Activated T-cell treated with anti-CD3 and anti-CD28 coated beads, Interleukin-2, amount 50 U/mL, for 24 hours (primary cell): ENCODE results near the gene PVR.
"Not testable (repeated sequence)": the region's sequence is repeated elsewhere in the genome, so short reads cannot be mapped to it uniquely, and the experiment has no call there.

Experiments
- DNase-seq: peaks from one replicate; pipeline ENCODE4 v3.0.0-alpha.2; 2020
- H3K27ac Mint-ChIP-seq: 2 replicates; pipeline ENCODE4 v1.8.0; 2020; ENCODE audit warnings: mild to moderate bottlenecking, mixed read lengths
- H3K27me3 Mint-ChIP-seq: 2 replicates; pipeline ENCODE4 v1.8.0; 2020; ENCODE audit warnings: mixed read lengths
- H3K36me3 Mint-ChIP-seq: 2 replicates; pipeline ENCODE4 v1.8.0; 2020; ENCODE audit warnings: low read depth, mixed read lengths
- H3K4me1 Mint-ChIP-seq: 2 replicates; pipeline ENCODE4 v1.8.0; 2020; ENCODE audit warnings: low read depth, mixed read lengths
- H3K4me3 Mint-ChIP-seq: 2 replicates; pipeline ENCODE4 v1.8.0; 2020; ENCODE audit warnings: mild to moderate bottlenecking, moderate library complexity, mixed read lengths
- H3K9me3 Mint-ChIP-seq: 2 replicates; pipeline ENCODE4 v1.8.0; 2020; ENCODE audit warnings: mixed read lengths

PVR gene

GRCh38 chr19:44643605-44644401 is at the start of gene PVR:
Gene PVR (plus strand): TSS chr19:44643910. CDS start chr19:44644097, 187 bp downstream.
- peak within 1 kb of the TSS; percentile 63 for H3K27ac Mint-ChIP-seq
- H3K36me3 Mint-ChIP-seq = peaks cover 2% of the 10 kb centered on the region
- DNase-seq = peak; percentile 67
- peaks cover 33% of the 10 kb centered on the region for H3K27me3 Mint-ChIP-seq
- H3K4me1 Mint-ChIP-seq = peaks cover 2% of the 10 kb centered on the region
- H3K9me3 Mint-ChIP-seq = no peaks in the 10 kb centered on the region
- peak within 1 kb of the TSS; percentile 85 for H3K4me3 Mint-ChIP-seq

DNA sequence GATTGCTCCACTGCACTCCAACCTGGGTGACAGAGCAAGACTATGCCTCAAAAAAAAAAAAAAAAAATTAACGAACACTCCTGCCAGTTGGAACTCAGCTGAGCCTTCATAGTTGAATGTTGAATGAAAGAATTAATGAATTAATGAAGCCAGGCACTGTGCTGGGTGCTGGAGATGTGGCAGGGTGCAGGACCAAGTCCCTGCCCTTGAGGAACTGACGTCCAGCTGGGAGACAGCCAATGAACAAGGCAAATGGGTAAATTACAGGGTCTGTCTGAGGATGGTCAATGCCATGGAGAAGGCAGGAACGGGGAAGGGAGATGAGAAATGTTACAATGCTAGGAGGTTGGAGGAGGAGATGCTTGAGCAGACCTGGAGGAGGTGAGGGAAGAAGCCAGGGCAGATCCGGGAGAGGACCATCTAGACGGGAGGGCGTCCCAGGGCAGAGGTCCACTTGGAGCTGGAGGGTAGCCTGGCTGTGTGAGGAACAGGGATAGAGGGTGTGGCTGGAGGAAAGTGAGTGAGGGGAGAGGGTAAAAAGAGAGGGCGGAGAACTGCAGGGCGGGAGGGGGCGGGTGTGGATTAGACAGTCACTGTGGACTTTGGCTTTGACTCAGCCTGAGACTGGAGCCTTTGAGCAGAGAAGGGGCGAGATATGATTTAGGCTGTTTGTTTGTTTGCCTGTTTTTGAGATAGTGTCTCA is 47.1 kb upstream of the PVR start:
- H3K27me3 Mint-ChIP-seq = peaks cover 28% of the 10 kb centered on the region
- no peaks in the 10 kb centered on the region for H3K36me3 Mint-ChIP-seq
- H3K4me1 Mint-ChIP-seq = no peaks in the 10 kb centered on the region
- H3K9me3 Mint-ChIP-seq = peaks cover 15% of the 10 kb centered on the region
- no peak for DNase-seq
- no peak overlapping the region for H3K4me3 Mint-ChIP-seq
- H3K27ac Mint-ChIP-seq = no peak overlapping the region

DNA sequence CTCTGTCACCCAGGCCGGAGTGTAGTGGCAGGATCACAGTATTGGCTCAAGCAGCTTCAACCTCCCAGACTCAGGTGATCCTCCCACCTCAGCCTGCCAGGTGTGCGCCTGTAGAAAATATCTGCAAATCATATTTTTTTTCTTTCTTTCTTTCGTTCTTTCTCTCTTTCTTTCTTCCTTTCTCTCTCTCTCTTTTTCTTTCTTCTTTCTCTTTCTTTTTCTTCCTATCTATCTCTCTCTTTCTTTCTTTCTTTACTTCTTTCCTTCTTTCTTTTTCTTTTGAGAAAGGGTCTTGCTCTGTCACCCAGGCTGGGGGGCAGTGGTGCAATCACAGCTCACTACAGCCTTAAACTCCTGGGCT is 46.6 kb upstream of the PVR start:
- Mint-ChIP-seq H3K4me3 (no peak overlapping the region), H3K4me1 (no peaks in the 10 kb centered on the region), H3K9me3 (peaks cover 15% of the 10 kb centered on the region), H3K27me3 (peaks cover 25% of the 10 kb centered on the region), H3K27ac (no peak overlapping the region), H3K36me3 (no peaks in the 10 kb centered on the region)
- DNase-seq = no peak

GRCh38 chr19:44598355-44598754 is 45.4 kb upstream of the PVR start:
- Mint-ChIP-seq H3K36me3 (no peaks in the 10 kb centered on the region), H3K4me1 (no peaks in the 10 kb centered on the region), H3K4me3 (no peak overlapping the region), H3K27me3 (peaks cover 24% of the 10 kb centered on the region), H3K27ac (no peak overlapping the region), H3K9me3 (peaks cover 15% of the 10 kb centered on the region)
- no peak for DNase-seq

DNA sequence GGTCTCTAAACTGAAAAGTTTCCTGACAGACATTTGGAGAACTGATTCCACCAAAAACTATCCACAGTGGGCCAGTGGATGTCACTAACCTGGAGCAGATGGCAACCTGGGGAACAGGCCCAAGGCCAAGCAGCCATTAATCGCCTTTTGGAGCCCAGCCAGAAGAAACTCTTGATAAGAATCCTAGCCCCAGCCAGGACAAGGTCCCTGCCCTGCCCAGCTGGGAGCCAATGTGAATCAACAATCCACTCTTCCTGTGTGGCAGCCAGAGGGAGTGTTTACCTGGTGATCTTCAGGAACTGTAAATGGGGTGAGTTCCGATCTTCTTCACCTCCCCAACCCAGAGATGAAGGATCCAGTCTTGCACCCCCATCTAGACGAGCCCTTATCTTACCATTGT is 44.8 kb upstream of the PVR start:
- no peak overlapping the region for H3K4me3 Mint-ChIP-seq
- no peak overlapping the region for H3K27ac Mint-ChIP-seq
- no peaks in the 10 kb centered on the region for H3K36me3 Mint-ChIP-seq
- H3K27me3 Mint-ChIP-seq = peaks cover 20% of the 10 kb centered on the region
- no peak for DNase-seq
- H3K4me1 Mint-ChIP-seq = no peaks in the 10 kb centered on the region
- peaks cover 15% of the 10 kb centered on the region for H3K9me3 Mint-ChIP-seq

DNA sequence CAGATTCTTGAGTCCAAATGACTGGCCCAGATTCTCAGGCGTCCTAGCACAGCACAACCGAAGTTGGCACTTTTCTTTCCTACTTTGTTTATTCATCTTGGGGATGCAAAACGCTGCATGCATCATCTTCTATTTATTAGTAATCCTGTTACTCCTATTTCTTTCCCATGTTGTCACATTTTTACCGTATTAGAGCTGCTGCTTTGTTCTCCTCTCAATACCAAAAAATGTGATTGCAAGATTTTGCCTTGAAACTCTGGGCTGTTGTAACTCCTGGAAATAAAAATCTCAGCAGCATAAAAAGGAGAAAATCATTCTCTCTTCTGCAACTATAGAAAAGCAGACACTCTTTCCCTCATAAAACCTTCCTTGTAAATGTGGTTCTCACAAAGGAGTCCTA is 43.2 kb upstream of the PVR start:
- no peaks in the 10 kb centered on the region for H3K4me1 Mint-ChIP-seq
- no peaks in the 10 kb centered on the region for H3K36me3 Mint-ChIP-seq
- H3K4me3 Mint-ChIP-seq = no peak overlapping the region
- no peak overlapping the region for H3K27ac Mint-ChIP-seq
- H3K9me3 Mint-ChIP-seq = peaks cover 15% of the 10 kb centered on the region
- no peak for DNase-seq
- peaks cover 16% of the 10 kb centered on the region for H3K27me3 Mint-ChIP-seq

- H3K4me1 Mint-ChIP-seq = peaks cover 3% of the 10 kb centered on the region
- H3K36me3 Mint-ChIP-seq = no peaks in the 10 kb centered on the region
- peaks cover 11% of the 10 kb centered on the region for H3K9me3 Mint-ChIP-seq
- H3K27me3 Mint-ChIP-seq = peaks cover 8% of the 10 kb centered on the region
- H3K27ac Mint-ChIP-seq = no peak overlapping the region
- H3K4me3 Mint-ChIP-seq = no peak overlapping the region
- no peak for DNase-seq
Observed at GRCh38 chr19:44602081-44602480, 41.6 kb upstream of the PVR start.

GRCh38 chr19:44603201-44603945 is 40.3 kb upstream of the PVR start:
- DNase-seq = no peak
- Mint-ChIP-seq H3K27me3 (peaks cover under 1% of the 10 kb centered on the region), H3K27ac (no peak overlapping the region), H3K4me3 (no peak overlapping the region), H3K9me3 (peaks cover 4% of the 10 kb centered on the region), H3K36me3 (no peaks in the 10 kb centered on the region), H3K4me1 (peaks cover 13% of the 10 kb centered on the region)

DNA sequence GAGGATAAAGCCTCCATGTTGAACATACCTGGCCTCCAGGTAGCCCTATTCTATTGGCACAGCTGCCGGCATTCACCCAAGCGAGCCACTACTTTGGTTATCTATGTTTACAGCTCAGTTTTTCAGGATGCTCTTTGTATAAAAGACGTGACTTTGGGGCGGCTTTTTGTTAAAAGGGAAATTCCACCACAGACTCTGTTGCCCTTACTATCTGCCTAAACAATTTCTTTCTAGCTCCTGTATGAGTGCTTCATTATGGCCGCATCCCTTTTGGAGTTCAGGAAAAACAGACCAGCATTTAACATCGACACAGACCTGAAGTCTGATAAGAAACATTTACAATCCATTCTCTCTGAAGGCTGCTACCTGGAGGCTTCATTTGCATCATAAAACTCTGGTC is 39.5 kb upstream of the PVR start:
- H3K4me1 Mint-ChIP-seq = peaks cover 13% of the 10 kb centered on the region
- H3K27me3 Mint-ChIP-seq = peaks cover 2% of the 10 kb centered on the region
- H3K36me3 Mint-ChIP-seq = no peaks in the 10 kb centered on the region
- DNase-seq = no peak
- no peak overlapping the region for H3K27ac Mint-ChIP-seq
- H3K4me3 Mint-ChIP-seq = no peak overlapping the region
- H3K9me3 Mint-ChIP-seq = no peaks in the 10 kb centered on the region

GRCh38 chr19:44605547-44605946 is 38.2 kb upstream of the PVR start:
- H3K36me3 Mint-ChIP-seq = no peaks in the 10 kb centered on the region
- H3K4me3 Mint-ChIP-seq = no peak overlapping the region
- H3K9me3 Mint-ChIP-seq = no peaks in the 10 kb centered on the region
- peaks cover 3% of the 10 kb centered on the region for H3K27me3 Mint-ChIP-seq
- DNase-seq = no peak
- no peak overlapping the region for H3K27ac Mint-ChIP-seq
- peaks cover 13% of the 10 kb centered on the region for H3K4me1 Mint-ChIP-seq

DNA sequence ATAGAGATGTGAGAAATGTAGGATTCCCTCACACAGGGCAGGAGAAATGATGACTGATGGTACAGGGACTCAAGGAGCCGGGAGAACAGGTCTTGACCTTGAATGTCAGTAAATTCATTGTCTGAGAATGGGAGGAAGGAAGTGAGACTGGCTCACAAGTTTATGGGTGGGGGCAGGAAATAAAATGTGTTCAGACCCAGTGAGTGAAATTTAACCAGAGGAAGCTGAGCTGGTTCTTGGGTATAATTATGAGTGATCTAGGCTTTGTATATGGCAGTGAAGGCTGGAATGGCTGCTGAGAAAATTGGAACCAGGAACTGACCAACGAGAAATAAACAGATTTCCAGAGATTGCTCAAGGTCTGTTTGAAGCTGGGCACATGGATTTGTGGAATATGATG is 36.7 kb upstream of the PVR start:
- Mint-ChIP-seq H3K9me3 (no peaks in the 10 kb centered on the region), H3K36me3 (no peaks in the 10 kb centered on the region), H3K4me1 (peaks cover 13% of the 10 kb centered on the region), H3K27ac (no peak overlapping the region), H3K4me3 (no peak overlapping the region), H3K27me3 (peaks cover 3% of the 10 kb centered on the region)
- DNase-seq = no peak

DNA sequence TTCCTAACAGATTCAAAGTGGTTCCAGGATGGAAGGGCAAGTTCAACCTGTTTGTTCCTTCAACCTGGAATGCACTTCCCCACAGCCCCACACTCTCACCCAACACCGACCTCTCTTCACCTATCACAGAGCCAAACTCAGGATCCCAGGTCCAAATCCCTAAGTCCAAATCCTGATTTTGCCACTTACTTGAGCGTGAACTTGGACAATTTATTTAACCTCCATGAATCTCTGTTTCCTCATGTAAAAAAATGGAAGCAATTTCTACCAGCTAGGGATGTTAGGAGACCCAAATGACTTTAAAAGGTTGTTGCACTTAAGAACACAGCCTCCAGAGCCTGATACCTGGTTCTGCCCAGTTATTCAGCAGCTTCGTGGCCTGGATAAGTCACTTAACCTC is 35.8 kb upstream of the PVR start:
- DNase-seq = no peak
- Mint-ChIP-seq H3K4me3 (no peak overlapping the region), H3K9me3 (no peaks in the 10 kb centered on the region), H3K36me3 (no peaks in the 10 kb centered on the region), H3K4me1 (peaks cover 13% of the 10 kb centered on the region), H3K27ac (no peak overlapping the region), H3K27me3 (peaks cover 8% of the 10 kb centered on the region)

DNA sequence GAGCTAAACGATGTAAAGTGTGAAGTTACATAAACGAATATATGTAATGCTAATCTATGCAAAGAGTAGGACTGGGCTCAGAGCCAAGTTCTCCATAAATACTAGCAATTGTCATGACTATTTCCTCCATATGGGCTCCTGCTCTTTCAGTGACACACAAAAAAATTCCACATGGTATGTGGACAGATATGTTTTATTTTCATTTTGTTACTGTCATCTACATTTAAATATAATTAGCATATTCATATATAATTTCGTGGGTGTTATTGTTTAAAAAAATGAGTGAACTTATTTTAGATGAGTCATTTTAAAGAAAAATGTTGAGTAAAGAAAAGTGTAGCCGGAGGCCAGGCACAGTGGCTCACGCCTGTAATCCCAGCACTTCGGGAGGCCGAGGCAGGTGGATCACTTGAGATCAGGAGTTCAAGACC is 35.3 kb upstream of the PVR start:
- no peak for DNase-seq
- H3K27me3 Mint-ChIP-seq = peaks cover 8% of the 10 kb centered on the region
- no peak overlapping the region for H3K4me3 Mint-ChIP-seq
- H3K9me3 Mint-ChIP-seq = no peaks in the 10 kb centered on the region
- no peak overlapping the region for H3K27ac Mint-ChIP-seq
- peaks cover 13% of the 10 kb centered on the region for H3K4me1 Mint-ChIP-seq
- H3K36me3 Mint-ChIP-seq = no peaks in the 10 kb centered on the region

DNA sequence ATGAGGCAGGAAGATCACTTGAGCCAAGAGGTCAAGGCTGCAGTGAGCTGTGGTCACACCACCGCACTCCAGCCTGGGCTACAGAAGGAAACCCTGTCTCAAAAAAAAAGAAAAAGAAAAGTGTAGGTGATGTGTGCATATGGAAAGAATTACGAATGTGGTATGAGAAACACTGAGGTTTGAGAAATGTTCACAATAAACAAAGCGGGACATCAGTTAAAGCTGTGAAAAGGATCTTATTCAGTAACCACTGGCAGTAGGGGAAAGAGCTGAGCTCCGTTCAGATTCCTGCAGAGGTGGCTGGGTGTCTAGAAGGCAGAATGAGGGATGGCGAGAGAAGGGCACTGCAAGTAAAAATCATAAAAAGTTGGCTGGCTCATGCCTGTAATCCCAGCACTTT is 34.5 kb upstream of the PVR start:
- Mint-ChIP-seq H3K36me3 (no peaks in the 10 kb centered on the region), H3K27ac (no peak overlapping the region), H3K4me3 (no peak overlapping the region), H3K9me3 (no peaks in the 10 kb centered on the region), H3K27me3 (peaks cover 8% of the 10 kb centered on the region), H3K4me1 (peaks cover 13% of the 10 kb centered on the region)
- DNase-seq = no peak

DNA sequence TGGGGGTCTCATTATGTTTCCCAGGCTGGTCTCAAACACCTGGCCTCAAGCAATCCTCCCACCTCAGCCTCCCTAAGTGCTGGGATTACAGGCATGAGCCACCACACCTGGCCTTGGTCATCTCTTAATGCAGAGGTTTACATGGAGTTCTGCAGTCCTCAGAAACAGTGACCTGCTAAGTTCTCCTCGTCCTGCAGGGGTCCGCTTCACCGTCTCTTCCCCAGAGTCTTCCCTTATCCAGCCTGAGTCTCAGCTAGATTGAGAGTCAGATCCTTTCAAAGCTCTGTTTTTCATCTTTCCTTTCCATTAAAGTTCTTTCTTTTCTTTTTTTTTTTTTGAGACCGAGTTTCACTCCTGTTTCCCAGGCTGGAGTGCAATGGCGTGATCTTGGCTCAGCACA is 33.2 kb upstream of the PVR start:
- not testable (repeated sequence) for H3K27ac Mint-ChIP-seq, H3K9me3 Mint-ChIP-seq, H3K36me3 Mint-ChIP-seq, H3K27me3 Mint-ChIP-seq, DNase-seq, H3K4me3 Mint-ChIP-seq
- peaks cover 13% of the 10 kb centered on the region for H3K4me1 Mint-ChIP-seq
